HPDE6-E6E7 (cell line): ENCODE data around the gene TP53TG3.
"Not testable (repeated sequence)": the region's sequence is repeated elsewhere in the genome, so short reads cannot be mapped to it uniquely, and the experiment has no call there.

ENCODE experiments used
- DNase-seq: peaks from one replicate; pipeline ENCODE4 v3.0.0; 2011; ENCODE audit warnings: missing footprints; ENCODE audit errors: extremely low spot score

The TP53TG3 gene, protein sequence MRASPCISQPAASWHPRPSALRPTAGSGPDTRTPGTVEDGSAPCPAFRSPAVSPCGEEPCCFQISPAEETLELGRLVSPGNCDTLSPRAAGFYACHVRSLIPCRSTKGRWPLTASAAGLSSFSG

DNA sequence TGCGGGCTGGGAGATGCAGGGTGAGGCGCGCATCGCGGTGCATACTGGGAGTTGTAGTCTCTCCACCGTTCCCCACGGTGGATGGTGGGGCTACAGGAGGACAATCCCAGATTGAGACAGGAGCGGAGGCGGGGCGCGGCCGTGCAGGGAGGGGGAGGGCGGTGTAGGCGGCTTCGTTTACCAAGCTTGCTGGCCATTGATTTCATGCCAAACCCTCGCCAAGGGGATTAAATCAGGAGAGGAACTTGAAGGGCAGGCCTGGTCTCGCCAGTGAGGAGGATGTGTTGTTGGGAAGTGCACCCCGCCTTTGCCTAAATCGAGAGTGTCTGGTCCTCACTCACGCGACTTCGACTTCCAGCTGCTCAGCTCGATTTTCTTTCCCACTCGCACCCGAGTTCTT is at the start of gene TP53TG3:
TSS of gene TP53TG3 (minus strand) at position 101 of the 400 bp plus-strand sequence. CDS start at position 33, 68 bp downstream.
- not testable (repeated sequence) for DNase-seq

DNA sequence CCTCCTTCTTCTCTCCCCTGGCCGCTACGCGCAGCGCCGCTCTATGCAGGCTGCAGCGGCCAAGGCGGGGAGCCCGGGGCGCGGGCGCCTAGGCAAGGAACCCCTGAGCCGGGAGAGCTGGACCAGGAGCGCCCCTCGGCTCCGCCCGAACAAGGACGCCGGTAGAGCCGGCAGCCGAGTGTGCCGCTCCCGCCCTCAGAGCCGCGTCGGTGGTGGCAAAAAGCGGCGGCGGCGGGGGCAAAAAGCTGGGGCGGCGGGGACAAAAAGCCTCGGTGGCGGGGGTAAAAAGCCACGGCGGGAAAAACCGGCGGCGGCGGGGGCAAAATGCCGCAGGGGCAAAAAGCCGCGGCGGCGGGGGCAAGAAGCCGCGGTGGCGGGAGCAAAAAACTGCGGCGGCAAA is 25.1 kb downstream of the TP53TG3 start:
- not testable (repeated sequence) for DNase-seq

DNA sequence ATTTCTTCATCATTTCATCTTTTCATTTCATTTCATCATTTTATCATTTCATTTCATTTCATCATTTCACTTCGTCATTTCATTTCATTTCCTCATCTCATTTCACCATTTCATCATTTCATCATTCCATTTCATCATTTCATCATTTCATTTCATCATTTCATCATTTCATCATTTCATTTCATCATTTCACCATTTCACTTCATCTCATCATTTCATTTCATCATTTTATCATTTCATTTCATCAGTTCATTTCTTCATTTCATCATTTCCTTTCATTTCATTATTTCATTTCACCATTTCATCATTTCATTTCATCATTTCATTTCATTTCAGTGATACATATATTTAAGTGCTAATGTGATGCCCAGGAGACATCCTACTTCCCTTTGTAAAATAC is 28.4 kb downstream of the TP53TG3 start:
- DNase-seq: not testable (repeated sequence)

DNA sequence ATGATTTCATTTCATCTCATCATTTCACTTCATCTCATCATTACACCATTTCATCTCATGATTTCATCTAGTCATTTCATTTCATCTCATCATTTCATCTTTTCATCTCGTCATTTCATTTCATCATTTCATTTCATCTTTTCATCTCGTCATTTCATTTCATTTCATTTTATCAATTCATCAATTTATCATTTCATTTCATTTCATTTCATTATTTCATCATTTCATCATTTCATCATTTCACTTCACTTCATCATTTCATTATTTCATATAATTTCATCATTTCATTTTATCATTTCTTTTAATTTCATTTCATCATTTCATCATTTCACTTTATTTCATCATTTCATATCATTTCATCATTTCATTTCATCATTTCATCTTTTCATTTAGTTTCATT is 29.2 kb downstream of the TP53TG3 start:
- not testable (repeated sequence) for DNase-seq

DNA sequence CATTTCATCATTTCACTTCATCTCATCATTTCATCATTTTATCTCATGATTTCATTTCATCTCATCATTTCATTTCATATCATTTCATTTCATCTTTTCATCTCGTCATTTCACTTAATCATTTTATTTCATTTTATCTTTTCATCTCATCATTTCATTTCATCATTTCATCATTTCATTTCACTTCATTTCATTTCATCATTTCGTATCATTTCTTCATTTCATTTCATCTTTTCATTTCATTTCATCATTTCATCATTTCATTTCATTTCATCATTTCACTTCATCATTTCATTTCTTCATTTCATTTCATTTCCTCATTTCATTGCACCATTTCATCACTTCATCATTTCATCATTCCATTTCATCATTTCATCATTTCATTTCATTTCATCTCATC is 29.8 kb downstream of the TP53TG3 start:
- not testable (repeated sequence) for DNase-seq

DNA sequence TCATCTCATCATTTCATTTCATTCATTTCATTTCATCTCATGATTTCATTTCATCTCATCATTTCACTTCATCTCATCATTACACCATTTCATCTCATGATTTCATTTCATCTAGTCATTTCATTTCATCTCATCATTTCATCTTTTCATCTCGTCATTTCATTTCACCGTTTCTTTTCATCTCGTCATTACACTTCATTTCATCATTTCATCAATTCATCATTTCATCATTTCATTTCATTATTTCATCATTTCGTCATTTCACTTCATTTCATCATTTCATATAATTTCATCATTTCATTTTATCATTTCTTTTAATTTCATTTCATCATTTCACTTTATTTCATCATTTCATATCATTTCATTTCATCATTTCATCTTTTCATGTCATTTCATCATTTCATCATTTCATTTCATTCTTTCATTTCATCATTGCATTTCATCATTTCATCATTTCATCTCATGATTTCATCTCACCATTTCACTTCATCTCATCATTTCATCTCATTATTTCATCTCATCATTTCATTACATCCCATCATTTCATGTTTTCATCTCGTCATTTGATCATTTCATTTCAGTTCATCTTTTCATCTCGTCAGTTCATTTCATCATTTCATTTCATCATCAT is 30.6 kb downstream of the TP53TG3 start:
- not testable (repeated sequence) for DNase-seq

DNA sequence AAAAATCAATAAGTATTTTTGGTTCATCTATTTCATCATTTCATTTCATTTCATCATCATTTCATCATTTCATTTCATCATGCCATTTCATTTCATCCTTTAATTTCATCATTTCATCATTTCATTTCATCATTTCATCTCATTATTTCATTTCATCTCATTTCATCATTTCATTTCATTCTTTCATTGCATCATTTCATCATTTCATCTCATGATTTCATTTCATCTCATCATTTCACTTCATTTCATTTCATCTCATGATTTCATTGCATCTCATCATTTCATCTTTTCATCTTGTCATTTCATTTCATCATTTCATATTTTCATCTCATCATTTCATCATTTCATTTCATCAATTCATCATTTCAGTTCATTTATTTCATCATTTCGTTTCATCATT is 31.2 kb downstream of the TP53TG3 start:
- DNase-seq: not testable (repeated sequence)

DNA sequence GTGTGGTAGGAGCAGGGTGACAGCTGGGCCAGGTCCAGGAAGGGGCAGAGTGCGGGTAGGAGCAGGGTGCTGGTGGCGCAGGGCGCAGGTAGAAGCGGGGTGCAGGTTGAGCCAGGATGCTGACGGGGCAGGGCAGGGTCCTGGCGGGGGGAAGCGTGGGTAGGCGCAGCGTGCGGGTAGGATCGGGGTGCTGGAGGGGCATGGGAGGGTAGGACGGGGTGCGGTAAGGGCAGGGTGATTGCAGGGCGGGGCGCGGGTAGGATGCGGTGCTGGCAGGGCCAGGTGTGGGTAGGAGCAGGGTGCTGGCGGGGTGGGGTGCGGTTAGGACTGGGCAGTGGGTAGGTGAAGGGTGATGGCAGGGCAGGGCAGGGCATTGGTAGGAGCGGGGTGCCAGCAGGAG is 38.4 kb downstream of the TP53TG3 start:
- not testable (repeated sequence) for DNase-seq

DNA sequence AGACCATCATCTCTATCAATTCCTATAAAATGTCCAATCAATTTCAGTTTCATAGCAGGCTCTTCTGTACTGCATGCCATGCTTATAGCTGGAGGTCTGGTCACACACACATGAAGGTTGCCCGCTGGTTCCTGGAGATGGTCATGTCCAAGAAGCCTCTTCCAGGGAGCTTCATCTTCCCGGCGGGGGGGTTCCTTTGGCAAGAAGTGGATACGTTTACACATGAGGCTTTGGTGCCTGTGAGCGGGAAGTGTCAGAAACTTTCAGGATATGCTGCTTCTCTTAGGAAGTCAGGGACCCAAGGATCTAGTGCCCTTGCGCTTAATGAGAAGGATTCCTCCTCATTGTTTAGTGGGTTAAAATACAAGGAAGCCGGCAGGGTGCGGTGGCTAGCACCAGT is 43.9 kb downstream of the TP53TG3 start:
- not testable (repeated sequence) for DNase-seq
